ENCODE data around the gene TSR3.

DNA sequence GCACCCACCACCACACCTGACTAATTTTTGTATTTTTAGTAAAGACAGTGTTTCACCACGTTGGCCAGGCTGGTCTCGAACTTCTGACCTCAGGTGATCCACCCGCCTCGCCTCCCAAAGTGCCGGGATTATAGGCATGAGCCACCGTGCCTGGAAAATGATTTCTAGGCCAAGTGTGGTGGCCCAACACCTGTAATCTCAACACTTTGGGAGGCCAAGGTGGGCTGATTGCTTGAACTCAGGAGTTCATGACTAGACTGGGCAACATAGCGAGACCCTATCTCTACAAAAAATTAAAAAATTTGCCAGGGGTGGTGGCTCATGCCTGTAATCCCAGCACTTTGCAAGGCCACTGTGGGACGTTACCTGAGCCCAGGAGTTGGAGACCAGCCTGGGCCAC lies 29.3 kb downstream of the TSR3 start:
- TF ChIP-seq EZH2phosphoT487 (IDR thresholded peaks at IDR 0.05; ENCODE audit: low read length), result no peak
- TF ChIP-seq EZH2 (optimal IDR thresholded peaks at IDR 0.05; ENCODE audit: low read depth, low read length), result no peak
- TF ChIP-seq, protein P1, sequence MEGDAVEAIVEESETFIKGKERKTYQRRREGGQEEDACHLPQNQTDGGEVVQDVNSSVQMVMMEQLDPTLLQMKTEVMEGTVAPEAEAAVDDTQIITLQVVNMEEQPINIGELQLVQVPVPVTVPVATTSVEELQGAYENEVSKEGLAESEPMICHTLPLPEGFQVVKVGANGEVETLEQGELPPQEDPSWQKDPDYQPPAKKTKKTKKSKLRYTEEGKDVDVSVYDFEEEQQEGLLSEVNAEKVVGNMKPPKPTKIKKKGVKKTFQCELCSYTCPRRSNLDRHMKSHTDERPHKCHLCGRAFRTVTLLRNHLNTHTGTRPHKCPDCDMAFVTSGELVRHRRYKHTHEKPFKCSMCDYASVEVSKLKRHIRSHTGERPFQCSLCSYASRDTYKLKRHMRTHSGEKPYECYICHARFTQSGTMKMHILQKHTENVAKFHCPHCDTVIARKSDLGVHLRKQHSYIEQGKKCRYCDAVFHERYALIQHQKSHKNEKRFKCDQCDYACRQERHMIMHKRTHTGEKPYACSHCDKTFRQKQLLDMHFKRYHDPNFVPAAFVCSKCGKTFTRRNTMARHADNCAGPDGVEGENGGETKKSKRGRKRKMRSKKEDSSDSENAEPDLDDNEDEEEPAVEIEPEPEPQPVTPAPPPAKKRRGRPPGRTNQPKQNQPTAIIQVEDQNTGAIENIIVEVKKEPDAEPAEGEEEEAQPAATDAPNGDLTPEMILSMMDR (IDR thresholded peaks at IDR 0.05; ENCODE audit: low read length), result no peak
